PC-3 (cell line): Measurements from ENCODE around the gene KCTD11.
"Not testable (repeated sequence)": the region's sequence is repeated elsewhere in the genome, so short reads cannot be mapped to it uniquely, and the experiment has no call there.

ENCODE experiments used
- EZH2phosphoT487 ChIP-seq: fragments of 300-600 bp; sonication (generic); IDR thresholded peaks from 2 replicates; pipeline ENCODE4 v1.6.1; 2018; ENCODE audit warnings: mild to moderate bottlenecking, antibody characterized with exemption, low read length, borderline replicate concordance
- TF ChIP-seq, protein P1 (sequence below): fragments of 300-600 bp; sonication (generic); conservative IDR thresholded peaks from 2 replicates; pipeline ENCODE4 v1.5.1; 2017; ENCODE audit warnings: antibody characterized with exemption, low read depth, mild to moderate bottlenecking, low read length

DNA sequence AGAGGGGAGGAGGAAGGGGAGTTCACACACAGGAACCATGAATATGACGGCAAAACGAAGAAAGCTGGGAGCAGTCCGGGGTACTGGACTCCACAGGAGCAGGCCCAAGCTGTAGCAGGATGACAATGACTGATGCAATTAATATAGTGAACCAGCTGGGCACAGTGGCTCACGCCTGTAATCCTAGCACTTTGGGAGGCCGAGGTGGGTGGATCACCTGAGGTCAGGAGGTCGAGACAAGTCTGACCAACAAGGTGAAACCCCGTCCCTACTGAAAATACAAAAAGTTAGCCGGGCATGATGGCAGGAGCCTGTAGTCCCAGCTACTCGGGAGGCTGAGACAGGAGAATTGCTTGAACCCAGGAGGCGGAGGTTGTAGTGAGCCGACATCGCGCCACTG, 16.2 kb upstream of the KCTD11 start:
- TF ChIP-seq, protein P1, sequence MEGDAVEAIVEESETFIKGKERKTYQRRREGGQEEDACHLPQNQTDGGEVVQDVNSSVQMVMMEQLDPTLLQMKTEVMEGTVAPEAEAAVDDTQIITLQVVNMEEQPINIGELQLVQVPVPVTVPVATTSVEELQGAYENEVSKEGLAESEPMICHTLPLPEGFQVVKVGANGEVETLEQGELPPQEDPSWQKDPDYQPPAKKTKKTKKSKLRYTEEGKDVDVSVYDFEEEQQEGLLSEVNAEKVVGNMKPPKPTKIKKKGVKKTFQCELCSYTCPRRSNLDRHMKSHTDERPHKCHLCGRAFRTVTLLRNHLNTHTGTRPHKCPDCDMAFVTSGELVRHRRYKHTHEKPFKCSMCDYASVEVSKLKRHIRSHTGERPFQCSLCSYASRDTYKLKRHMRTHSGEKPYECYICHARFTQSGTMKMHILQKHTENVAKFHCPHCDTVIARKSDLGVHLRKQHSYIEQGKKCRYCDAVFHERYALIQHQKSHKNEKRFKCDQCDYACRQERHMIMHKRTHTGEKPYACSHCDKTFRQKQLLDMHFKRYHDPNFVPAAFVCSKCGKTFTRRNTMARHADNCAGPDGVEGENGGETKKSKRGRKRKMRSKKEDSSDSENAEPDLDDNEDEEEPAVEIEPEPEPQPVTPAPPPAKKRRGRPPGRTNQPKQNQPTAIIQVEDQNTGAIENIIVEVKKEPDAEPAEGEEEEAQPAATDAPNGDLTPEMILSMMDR, result not testable (repeated sequence)
- TF ChIP-seq EZH2phosphoT487, result not testable (repeated sequence)
